Omental fat pad (tissue), 4 donors: ENCODE results near the gene GBF1. TPM values are rescaled to one million over a fixed set of nuclear protein-coding genes. Genes with fewer than 3 reads are reported as not detected.

ENCODE experiments used
- ATAC-seq: fragments of 150-250 bp; one replicate; pipeline ENCODE4 v1.9.1; 2016; ENCODE audit warnings: mild to moderate bottlenecking, moderate library complexity; ENCODE audit not compliant: low FRiP score
- DNase-seq: peaks from one replicate; pipeline ENCODE4 v3.0.0-alpha.2; 2019; ENCODE audit warnings: low spot score
- CTCF ChIP-seq, 3 donors: fragments of 450-650 bp; IDR thresholded peaks; one replicate each; pipeline ENCODE4 v1.5.1; 2016 to 2017; ENCODE audit warnings: antibody characterized with exemption in 3 of 3, mild to moderate bottlenecking in 3 of 3, moderate library complexity in 2 of 3
- total RNA-seq, 4 donors: library from RNA; depleted of rRNA; stranded (reverse); fragments of >200 nt; gene quantifications; one replicate each; pipeline ENCODE4 v1.1.0, GENCODE V29; 2016

GBF1 gene
- total RNA-seq, 4 donors from 2014 or later, result 28.1 to 34.9 (median 31.6) TPM

GRCh38 chr10:102396730-102397151 lies 151.4 kb downstream of the GBF1 start:
- TF ChIP-seq CTCF (IDR thresholded peaks at IDR 0.05), result no peak
- no peak for ATAC-seq
- DNase-seq, result no peak

GRCh38 chr10:102397222-102398171 lies 152.2 kb downstream of the GBF1 start:
- TF ChIP-seq CTCF (IDR thresholded peaks at IDR 0.05), result no peak
- ATAC-seq, result no peak
- DNase-seq, result no peak

- ATAC-seq (no peak), DNase-seq (no peak)
- TF ChIP-seq CTCF (IDR thresholded peaks at IDR 0.05), result no peak
These were observed 153.1 kb downstream of the GBF1 start for GRCh38 chr10:102398172-102399020.

DNA sequence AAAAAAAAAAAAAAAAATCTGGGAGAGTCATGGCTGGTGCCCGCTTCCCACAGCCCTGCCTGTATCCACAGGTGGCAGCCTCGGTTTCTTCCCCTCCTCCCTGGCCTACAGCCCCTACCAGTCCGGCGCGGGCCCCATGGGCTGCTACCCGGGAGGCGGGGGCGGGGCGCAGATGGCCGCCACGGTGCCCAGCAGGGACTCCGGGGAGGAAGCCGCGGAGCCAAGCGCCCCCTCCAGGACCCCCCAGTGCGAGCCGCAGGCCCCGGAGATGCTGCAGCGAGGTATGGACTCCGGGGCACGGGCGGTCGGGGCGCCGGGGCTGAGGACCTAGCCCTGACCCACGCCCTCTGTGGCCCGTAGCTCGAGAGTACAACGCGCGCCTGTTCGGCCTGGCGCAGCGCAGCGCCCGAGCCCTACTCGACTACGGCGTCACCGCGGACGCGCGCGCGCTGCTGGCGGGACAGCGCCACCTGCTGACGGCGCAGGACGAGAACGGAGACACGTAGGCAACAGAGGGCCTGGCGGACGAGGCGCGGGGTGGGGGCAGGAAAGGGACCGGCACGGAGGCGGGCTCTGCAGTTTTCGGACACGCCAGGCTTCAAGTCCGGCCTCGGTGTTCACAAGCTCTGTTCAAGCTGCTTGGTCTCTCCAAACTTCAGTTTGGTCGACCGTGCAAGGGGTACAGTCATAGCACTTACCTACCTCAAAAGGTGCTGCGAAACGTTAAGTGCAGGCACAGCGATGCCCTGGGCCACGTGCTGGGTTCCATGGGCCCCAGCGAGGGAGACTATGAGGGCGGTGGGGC lies 154.1 kb downstream of the GBF1 start:
- DNase-seq, result peak; percentile 68
- ATAC-seq, result peak; percentile 57
- peak in 2 of 3 donors; percentile 34 to 40 for TF ChIP-seq CTCF (IDR thresholded peaks at IDR 0.05)

GRCh38 chr10:102400076-102400475 lies 154.7 kb downstream of the GBF1 start:
- ATAC-seq (no peak), DNase-seq (no peak)
- TF ChIP-seq CTCF (IDR thresholded peaks at IDR 0.05), result no peak

DNA sequence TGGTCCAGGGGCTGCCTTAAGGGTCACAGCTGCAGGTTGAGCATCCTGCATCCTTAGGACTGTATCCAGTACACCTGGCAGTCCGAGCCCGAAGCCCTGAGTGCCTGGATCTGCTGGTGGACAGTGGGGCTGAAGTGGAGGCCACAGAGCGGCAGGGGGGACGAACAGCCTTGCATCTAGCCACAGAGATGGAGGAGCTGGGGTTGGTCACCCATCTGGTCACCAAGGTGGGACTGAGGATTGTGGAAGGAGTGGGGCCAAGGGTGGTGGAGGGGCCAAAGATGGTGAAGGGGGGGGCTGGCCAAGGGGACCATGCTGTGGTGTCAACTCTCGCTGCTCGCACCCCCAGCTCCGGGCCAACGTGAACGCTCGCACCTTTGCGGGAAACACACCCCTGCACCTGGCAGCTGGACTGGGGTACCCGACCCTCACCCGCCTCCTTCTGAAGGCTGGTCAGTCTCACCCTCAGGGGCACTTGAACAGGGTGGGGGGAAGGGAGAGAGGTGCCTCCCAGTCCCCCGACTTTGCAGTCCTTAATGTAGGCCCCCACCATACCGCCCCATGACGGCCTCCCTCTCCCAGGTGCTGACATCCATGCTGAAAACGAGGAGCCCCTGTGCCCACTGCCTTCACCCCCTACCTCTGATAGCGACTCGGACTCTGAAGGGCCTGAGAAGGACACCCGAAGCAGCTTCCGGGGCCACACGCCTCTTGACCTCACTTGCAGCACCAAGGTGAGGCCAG lies 155.4 kb downstream of the GBF1 start:
- DNase-seq, result no peak
- no peak for ATAC-seq
- no peak for TF ChIP-seq CTCF (IDR thresholded peaks at IDR 0.05)
